HG03354 (cell line): ENCODE data around the gene GRK6.

Experiments
- ATAC-seq: cut with Tn5 transposase; IDR thresholded peaks from one replicate; pipeline ENCODE4 v1.9.1; 2021; ENCODE audit warnings: mild to moderate bottlenecking; ENCODE audit not compliant: unreplicated experiment, poor library complexity, severe bottlenecking

GRK6 gene

GRCh38 chr5:177423671-177424070 is 2.8 kb upstream of the GRK6 start:
- no peak for ATAC-seq

GRCh38 chr5:177425196-177425800 is 1.2 kb upstream of the GRK6 start:
- ATAC-seq = no peak

- peak; percentile 81 for ATAC-seq
Observed at GRCh38 chr5:177425801-177426565, 493 bp upstream of the GRK6 start.

GRCh38 chr5:177427211-177427822 is 841 bp downstream of the GRK6 start:
- no peak for ATAC-seq

- ATAC-seq = no peak
Observed at GRCh38 chr5:177427919-177428573, 1.6 kb downstream of the GRK6 start.

GRCh38 chr5:177428574-177429217 is 2.2 kb downstream of the GRK6 start:
- no peak for ATAC-seq

- no peak for ATAC-seq
Observed at GRCh38 chr5:177429248-177430040, 3.0 kb downstream of the GRK6 start.

GRCh38 chr5:177430140-177430951 is 3.9 kb downstream of the GRK6 start:
- no peak for ATAC-seq

GRCh38 chr5:177430972-177431316 is 4.5 kb downstream of the GRK6 start:
- no peak for ATAC-seq

- ATAC-seq = peak; percentile 54
Observed at GRCh38 chr5:177431317-177432142, 5.1 kb downstream of the GRK6 start.

GRCh38 chr5:177432143-177432838 is 5.8 kb downstream of the GRK6 start:
- ATAC-seq = no peak

- ATAC-seq = no peak
Observed at GRCh38 chr5:177432839-177433657, 6.6 kb downstream of the GRK6 start.

GRCh38 chr5:177433658-177434217 is 7.3 kb downstream of the GRK6 start:
- ATAC-seq = no peak

- ATAC-seq = no peak
Observed at GRCh38 chr5:177434437-177434836, 8.0 kb downstream of the GRK6 start.

GRCh38 chr5:177434942-177435738 is 8.7 kb downstream of the GRK6 start:
- ATAC-seq = no peak
